Stimulated activated CD4-positive, alpha-beta T cell treated with anti-CD3 and anti-CD28 coated beads, Interleukin-4, amount 100 ng/mL, for 1 hour (primary cell): ENCODE measurements around the gene PAX8.

Source experiments
- DNase-seq: peaks from one replicate; pipeline ENCODE4 v3.0.0-alpha.2; 2020

The PAX8 gene

DNA sequence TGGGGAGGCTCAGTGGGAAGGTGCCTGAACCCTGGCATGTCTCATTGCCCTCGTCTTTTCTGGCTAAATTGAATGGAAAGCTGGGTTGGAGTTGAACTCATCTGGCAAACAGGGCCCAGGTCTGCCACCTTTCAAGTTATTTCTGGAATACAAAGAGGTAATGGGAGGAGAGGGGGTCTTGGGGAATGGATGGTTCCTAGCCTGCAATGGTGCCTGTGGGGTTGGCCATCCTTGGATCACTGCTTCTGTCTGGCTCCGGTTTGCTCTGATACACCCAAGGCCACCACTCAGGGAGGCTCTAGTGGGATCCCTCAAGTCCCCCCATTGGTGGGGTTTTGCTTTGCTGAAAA, 59.7 kb downstream of the PAX8 start:
- DNase-seq = no peak

DNA sequence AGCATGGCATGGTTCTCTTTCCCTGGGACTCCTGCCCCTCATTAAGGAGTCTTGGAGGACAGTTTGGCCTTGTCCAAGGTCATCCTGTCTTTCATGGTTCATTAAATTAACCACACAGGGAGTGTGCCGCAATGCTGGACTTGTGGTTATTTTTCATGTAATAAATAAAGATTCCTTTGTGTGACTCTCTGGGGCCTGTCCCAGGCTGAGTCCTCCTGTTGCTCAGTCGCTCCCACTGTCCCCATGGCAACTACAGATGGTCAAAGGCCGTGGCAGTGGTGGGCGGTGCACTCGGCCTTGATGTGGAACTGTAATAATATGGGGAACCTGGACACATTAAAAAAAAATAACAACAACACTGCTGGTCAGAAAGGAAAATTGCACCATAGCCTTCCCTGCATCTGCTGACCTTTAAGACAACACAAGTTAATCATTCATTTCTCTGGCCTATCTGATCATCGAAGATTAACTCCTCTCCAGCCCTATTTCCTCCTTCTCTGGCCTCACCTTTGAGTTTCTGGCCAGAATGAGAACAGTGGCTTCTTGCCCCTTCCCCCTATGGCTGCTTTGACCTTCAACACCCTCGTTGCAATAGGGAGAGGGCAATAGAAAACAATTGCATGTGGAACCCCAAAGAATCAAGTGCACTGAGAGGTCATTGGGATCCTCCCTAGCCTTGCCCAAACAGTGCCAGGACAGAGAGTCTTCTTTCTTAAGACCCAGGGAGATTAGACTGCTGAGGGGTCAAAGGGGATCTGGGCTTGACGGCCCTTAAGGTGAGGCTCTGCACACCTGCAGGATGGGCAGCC, 60.2 kb downstream of the PAX8 start:
- DNase-seq = no peak

DNA sequence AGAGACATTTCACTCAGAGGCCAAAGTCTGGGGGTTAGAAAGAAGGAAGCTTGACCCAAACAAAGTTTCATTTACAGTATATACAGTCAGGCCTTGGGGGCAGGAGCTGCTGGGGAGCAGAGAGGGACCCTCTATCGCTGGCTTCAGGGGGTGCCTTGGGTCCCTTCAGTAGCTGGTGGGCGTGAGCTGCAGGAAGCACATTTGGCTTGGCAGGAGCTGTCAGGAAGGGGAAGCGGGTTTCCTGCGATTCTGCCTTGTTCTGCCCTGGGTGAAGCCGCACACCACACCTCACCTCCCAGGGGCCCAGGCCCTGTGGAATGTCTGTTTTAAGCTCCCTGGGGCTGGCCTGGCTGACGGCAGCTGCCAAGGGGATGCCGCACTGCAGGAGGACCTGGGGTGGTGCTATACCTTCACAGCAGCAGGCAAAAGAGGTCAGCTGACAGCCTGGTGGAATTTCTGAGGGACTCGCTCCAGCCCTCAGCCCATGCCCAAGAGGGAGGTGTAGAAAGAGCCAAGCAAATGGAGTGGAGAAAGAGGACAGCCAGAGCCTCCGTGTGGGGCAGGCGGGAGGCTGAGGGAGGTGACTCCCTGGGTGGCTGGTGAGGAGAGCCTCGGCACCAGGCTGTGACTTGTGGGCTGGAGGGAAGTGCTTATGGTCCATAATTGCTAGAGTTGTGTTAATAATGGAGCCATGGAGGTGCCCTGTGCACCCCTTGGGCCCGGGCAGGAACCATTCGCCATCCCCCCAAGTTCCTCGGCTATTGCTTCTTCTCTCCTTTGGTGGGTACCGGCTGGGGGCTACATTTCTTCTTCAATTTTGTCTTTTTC, 61.1 kb downstream of the PAX8 start:
- no peak for DNase-seq

DNA sequence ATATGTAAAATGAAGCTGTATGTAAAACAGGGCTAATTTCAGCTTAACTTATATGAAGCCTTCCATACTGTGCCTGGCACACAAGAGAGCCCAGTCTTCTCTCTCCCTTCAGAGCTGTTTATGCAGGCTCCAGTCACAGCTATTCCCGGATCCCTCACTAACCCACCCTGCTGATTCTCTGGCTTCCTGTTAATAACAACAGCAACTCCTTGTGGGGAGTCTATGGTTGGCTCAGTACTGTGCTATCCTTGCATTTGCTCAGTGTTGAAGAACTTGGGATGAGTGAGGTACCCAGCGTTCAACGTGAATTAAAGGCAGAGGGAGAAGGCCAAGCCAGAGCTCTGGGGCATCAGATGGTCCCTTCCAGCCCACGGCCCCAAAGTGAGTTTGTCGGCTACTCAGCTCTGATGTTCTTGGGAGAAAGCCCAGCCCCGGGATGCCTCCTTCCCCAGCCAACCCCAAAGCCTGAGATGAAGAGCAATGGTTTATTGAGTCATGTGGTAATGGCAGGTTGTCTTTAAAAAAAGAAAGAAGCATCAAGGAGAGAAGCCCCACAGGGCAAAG, 61.7 kb downstream of the PAX8 start:
- no peak for DNase-seq

DNA sequence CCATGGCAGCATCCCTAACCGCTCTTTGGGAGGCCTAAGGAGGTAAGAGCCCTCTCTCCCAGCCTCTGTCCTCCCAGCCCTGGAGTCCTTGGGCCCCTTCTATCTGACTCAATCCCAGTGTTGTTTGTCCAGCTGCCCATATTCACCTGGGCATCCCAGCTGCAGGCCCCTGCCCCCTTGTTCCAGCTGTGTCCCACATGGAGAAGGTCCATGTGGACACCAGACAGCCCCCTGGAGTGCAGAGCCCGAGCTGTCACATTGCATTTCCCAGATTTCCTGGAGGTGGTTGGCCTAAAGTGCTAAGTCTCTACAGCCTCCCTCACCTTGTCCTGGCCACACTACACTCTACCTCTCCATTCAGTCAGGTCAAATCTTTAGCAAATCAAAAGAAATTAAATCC, 62.4 kb downstream of the PAX8 start:
- no peak for DNase-seq

DNA sequence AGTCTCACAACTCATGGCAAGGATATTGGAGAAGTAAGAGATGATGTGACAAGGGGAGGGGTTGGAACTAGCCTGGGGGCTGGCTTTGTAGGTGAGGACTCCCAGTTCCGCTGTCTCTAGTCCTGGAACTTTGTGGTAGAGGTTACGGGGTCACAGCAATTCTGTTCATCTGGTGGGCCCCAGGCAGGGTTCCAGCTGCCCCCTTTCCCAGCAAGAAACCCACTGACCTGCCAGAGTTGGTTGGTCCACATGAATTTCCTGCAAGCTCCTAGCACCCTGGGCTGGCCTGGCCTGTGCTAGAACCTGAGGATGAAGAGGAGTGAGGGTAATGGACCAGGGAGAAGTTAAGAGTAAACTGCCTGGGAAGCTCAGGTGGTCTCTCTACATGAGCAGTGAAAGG, 63.7 kb downstream of the PAX8 start:
- no peak for DNase-seq

DNA sequence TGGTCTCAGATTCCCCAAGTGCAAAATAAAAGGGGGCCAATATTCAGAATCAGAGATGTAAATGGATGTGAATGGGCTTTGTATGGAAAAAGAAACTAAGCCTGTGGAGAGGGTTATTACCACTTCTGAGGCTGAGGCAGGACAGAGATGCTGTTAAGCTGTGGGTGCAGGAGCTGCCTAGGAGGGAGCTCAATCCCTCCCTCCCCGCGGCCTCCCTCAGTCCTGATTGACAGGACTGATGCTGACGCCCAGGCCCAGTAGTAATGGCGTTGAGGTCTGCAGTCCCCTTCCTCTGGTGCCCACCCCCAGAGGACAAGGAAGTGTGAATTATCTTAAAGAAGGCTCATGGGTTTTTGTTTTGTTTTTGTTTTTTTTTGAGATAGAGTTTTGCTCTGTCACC, 64.6 kb downstream of the PAX8 start:
- DNase-seq = no peak

DNA sequence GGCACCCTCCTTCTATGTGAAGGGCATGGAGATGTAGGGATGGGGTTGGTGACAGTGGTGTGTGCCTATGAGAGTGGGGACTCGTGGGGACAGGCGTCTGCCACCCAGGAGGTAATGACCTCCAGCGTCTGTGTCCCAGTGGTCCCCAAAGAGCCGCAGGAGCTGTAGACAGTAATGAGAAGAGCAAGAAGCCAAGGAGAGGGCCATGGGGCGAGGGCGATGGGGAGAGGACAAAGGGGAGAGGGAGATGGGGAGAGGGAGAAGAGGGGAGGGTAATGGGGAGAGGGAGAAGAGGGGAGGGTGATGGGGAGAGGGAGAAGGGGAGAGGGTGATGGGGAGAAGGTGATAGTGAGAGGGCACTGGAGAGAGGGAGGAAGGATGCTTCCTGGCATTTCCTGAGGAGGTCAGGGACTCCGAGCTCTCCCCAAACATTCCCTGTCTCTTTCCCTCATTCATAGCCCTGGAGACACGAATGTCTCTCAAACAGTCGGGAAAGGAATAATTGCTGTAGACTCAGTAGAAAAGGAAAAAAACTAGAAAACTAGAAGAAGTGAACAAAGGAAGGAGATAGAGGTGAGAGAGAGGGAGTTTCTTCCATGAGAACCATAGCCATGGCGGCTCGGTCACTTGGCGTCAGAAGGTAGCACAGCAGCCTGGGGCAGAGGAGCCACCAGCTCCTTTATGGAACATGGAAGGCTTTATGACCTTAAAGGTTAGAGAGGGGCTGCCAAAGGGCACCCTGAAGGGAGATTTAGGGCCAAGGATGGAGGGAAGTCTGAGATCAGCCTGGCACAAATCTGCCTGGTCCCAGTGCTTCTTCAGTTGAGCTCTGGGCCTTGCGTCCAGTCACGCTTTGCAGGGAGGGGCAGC, 65.4 kb downstream of the PAX8 start:
- DNase-seq = no peak

DNA sequence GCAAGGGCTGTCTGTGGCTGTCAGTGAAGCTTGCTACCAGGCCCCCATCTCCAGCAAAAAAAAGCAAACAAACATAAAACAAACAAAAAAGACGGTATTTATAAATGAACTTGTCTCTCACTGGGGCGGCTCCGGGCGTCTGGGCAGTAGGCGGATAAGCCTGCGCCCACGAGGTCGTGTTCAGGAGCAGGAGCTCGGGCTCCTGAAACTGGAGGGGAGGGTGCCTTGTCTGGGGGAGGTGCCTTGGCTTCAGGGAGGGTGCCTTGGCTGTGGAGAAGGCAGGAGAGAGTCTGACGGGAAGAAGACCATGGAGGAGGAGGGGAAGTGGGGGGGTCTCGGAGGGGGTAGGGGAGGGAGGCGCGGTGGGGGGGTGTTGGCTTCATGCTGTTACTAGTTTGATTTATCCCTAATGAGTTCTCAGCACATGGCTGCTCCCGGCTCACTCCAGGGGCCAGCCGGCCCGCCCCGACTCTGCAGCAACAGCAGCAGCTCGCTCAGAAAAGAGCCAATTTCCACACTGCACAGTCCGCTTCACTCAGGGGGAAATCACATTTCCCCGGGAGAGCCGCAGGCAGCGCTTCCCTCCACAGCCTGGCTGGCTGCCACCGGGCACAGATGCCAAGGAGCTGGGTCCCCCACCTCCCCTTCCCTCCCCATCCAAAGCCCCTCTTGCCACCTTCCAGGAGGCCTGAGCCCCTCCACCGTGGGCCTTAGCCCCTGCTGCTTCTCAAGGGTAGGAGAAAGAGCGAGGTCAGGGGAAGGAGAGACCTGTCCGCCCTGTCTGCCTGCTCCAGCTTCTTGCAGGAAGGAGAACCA, 66.3 kb downstream of the PAX8 start:
- no peak for DNase-seq

DNA sequence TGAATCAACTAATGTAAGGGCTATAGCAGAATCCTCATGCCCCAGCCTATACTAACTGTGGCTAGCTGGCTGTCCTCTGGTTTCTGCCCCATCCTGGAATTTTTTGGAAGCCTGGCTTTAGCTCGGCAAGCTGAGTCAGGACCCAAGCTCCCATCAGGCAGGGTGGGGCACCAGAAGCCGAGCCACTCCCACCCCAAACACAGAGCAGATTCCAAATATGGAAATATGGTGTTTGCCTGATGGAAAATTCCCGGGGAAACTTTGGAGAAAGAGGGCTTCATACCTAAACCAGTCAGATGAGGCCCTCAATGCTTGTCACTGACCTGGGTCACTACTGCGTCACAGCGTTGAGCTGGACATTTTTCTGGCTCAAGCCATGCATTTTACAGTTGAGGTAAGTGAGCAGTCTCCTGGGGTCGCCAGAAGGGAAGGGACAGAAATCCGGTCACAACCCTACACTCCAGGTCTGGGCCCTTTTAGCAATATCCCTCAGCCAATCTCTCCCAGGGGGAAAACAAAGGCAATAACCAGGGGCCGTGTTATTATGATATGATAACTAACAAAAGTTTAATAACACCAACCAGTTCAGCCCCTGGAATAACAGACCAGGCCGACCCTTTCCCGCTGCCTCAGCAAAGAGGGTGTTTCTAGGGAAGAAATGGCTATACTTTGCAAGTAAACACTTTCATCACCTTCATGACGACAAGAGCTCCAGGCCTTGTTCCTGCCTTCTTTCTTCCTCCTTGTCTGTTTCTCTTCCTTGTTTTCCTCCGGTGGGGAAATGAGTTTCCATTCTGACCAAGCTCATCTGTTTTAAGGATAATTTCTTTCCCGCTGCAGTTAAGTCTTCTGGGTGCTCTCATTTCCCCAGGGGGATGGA, 67.3 kb downstream of the PAX8 start:
- DNase-seq = no peak

DNA sequence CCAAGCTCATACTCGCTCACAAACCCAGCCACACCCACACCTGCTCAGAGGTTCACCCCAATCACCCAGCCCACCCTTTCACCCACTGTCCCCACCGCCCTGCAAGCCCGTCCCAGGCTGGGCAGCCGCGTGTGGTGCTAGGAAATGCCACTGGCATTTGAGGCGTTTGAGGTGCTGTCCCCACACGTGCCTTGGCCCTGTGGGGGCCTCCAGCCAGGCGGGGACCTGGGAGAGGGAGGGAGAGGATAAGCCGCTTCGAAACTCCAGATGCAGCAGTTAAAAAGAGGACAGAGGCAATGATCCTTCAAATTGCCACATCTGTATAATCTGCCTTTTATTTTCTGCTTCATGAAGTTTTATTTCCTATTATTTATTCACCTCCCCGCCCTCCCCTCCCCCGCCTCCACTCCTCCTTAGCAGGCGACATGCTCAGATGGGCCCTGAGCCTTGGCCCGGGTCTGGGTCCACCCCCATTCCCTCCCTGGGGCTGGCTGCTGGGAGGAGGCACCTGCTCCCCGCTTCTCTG, 69.0 kb downstream of the PAX8 start:
- no peak for DNase-seq

DNA sequence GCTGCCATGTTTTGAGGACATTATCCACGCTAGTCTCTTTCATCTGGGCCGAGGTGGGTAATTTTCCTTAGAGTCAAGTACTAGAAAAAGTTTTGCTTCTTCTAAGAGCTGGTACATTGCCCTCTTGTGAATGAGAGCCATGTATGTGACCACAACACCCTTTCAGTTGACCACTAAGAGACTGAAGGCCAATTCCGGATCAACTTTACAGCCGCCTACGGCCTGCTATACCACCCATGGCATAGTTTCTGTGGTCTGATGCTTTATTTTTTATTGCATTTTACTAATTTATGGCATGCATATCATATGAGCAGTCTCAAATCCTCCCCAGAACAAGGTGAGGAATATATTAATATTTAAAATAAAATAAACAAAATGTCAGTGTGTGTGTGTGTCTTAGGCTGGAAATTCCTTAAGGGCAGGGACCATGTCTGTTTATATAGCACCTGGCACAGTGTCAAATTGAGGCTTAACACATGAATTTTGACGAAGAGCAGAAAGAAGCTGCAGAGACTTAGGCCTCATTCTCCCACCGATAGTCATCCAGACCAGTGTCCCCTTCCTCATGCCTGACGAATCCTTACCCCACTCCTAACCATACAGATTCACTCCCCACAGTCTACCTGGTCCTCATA, 69.6 kb downstream of the PAX8 start:
- no peak for DNase-seq

DNA sequence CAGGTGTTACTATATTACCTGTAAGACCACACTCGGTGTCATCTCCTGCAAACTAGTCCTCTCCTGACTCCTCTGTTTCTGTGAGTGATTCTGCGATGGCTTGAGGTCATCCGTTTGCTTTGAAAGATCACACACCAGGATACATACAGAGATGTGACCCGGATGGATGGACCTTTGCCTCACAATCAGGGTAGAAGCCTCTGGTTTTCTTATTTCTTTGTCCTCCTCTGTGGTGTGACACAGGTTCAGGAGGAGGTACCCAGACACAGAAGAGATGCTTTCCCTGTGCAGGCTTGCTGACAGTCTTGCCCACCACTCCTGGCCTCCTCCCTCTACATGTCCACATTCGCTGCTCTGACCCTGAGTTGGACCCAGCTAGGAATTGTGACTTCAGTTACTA, 70.3 kb downstream of the PAX8 start:
- no peak for DNase-seq

DNA sequence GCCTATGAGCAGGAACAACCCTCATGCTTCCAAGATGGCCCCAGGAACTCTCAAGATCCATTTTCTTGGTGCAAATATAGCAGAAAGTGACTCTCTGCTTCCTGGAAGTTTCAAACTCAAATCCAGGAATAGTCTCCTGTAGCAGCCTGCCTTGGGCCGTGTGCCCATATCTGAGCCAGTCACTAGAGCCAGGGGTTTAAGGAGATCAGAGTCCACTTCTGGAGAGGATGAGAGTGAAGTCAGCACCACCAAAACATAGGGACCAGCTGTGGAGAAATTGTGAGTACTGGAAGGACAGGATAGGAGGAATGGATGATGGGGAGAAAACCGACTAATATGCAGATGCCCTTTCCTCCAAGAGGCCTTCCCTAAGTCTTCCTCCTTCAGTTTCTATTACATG, 71.7 kb downstream of the PAX8 start:
- DNase-seq = no peak

DNA sequence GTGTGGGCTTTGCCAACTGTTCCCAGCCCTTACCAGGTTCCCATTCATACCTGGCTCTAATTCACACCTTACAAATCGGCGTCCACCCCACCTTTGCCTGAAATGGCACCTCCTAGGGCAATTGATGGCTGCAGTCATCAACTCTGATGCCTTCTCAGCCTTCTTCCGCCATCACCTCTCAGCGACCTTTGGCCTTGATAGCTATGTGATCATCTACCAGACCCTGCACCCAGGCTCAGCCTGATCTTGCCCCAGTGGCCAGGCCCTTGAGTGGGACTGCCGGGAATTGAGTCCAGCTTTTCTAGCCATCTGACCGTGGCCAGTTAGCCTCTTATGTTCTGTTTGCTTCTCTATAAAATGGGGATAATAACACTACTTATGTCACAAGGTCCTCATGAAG, 72.5 kb downstream of the PAX8 start:
- no peak for DNase-seq

DNA sequence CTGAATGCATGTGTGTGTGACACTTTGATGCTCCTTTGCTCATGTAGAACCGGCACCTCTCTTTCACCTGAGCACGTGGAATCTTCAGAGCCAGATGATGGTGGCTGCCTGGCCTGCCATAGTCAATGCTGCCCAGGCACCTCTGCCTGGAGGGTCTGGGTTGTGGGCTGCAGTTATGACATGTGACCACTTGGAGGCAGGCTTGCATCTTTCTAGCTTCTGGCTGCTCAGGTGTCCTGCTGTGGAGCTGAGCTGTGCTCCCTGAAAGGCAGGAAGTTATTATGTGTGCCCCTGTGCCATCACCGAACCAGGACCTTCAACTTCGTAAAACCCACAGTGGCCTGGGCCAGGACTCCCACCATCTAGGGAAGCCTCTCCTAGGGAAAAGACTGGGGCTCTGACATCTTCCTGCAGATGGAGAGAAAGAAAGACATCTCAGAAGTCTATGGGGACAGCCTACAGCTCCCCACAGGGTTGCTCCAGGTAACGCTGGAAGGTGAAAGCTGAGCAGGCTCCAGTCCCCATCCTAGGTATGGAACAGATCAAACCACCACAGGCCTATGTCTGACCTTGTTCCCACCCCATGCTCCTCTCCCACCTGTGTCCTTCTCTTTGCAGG, 74.7 kb downstream of the PAX8 start:
- DNase-seq = peak; percentile 71

DNA sequence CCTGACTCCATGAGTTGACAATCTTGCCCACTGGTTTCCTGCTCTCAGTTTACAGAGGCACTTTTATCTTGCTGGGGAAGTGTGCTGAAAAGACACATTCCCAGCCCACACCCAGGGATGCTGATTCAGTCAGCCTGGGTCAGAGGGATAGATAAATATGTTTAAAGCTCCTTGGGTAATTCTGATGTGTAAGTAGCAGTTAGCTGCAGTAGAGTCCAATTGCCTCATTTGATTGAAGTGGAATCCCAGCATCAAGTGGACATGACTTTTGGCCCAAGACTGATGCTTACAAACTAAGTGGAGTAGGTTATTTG, 75.5 kb downstream of the PAX8 start:
- DNase-seq = no peak

DNA sequence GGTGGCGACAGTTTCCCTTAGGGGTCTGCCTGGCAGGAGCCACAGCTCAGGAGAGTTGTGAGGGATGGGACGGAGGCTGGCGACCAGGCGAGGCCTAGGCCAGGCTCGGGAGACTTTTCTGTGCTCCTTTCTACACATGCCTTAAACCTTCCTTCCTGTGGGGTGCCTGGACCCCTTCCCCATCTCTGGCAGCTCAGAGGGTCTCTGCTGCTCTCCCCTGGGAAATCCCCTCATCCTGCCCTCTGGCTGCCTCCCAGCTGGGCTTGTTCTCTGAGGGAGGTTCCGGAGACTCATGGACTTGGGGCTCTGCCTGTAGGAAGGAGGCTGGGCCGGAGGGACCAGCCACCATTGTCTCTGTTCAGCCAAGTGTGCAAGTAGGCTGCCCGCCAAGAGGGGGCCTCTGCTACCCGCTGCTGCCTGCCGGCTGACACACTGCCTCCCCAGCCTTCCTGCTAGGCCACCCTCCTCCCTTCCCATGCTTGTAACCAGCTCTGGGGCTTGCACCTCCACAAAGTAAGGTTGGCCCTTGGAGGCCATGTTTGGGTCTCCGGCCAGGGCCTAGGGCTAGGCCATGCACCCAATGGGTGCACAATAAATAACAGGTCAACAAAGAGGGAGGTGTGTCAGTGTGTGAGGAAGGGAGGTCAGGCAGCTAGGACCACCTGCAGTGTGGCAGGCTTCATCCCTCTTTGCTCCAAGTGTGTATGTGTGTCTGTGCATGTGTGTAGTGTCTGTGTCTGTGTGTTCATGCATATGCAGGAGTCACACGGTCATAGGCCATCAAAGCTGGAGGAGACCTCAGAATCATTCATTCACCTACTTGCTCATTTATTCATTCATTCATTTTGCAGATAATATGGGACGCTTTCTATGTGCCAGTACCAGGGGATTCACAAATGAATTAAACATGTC, 76.2 kb downstream of the PAX8 start:
- no peak for DNase-seq
